ENCODE measurements around the gene YPEL4.
"Not testable (repeated sequence)": the region's sequence is repeated elsewhere in the genome, so short reads cannot be mapped to it uniquely, and the experiment has no call there.

Gene YPEL4, protein sequence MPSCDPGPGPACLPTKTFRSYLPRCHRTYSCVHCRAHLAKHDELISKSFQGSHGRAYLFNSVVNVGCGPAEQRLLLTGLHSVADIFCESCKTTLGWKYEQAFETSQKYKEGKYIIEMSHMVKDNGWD

DNA sequence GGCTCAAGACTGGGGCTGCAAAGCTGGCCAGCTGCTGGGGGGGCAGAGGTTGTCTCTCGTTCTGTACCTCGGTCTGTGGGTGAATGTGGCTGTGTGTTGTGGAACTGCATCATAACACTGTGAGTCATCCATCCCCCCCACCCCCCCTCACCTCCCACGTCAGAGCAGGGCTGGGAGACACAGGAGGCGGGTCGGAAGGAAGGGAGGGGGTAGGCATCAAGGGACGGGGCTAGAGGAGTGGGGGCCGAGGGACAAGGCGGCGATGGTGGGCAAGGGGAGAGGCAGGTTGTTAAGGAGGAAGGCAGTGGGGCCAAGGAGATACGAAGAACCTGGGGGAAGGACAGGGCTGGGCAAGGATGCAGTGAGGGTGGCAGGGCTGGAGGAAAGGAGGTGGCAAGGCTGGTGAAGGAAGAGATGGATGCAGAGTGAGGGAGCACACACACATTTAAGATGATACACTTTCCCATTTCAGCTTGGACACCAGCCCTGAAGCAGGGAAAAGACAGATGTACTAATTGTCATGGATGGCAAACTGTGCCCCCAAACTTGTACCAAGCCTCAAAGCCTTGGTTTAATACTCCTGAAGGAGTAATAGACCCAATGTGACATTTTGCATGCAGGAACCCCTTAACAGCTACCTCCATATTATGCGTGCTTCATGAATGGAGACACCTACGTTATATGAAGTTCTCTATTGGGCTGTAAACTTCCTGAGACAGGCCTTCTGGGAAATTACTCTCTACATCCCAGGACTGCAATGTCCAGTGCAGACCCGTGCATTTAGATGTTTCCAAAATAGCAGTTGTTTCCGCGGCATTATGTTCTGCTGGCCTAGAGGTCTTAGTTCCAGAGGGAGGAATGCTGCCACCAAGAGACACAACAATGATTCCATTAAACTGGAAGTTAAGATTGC, at the start of gene YPEL4:
Gene YPEL4, minus strand, starts transcription at position 87 of the 913 bp plus-strand sequence. CDS start 2,805 bp downstream, outside the sequence.
- peak; percentile 72 for DNase-seq (ENCODE audit: low read depth)

DNA sequence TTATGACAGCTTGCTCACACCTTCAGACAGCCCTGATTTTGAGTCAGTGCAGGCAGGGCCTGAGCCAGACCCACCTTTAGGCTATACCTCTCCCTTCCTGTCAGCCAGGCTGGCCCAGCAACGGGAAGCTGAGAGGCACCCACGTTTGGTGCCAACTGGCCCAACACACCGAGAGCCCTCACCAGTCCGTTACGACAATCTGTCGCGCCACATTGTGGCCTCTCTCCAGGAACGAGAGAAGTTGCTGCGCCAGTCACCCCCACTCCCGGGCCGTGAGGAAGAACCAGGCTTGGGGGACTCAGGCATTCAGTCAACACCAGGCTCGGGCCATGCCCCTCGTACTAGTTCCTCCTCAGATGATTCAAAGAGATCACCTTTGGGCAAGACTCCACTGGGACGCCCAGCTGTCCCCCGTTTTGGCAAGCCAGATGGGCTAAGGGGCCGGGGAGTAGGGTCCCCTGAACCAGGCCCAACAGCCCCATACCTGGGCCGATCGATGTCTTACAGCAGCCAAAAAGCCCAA, 49.2 kb upstream of the YPEL4 start:
- DNase-seq (ENCODE audit: low read depth) = no peak

DNA sequence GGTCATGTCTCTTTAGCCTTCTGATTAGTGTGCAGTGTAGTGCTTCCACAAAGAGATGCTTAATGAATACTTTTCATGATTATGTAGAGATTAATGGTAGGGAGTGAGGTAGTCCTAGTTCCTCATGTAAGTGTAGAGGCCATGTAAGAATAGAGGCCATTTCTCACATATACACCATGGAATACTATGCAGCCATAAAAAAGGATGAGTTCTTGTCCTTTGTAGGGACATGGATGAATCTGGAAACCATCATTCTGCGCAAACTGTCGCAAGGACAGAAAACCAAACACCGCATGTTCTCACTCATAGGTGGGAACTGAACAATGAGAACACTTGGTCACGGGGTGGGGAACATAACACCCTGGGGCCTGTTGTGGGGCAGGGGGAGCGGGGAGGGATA, 40.8 kb upstream of the YPEL4 start:
- not testable (repeated sequence) for DNase-seq (ENCODE audit: low read depth)

DNA sequence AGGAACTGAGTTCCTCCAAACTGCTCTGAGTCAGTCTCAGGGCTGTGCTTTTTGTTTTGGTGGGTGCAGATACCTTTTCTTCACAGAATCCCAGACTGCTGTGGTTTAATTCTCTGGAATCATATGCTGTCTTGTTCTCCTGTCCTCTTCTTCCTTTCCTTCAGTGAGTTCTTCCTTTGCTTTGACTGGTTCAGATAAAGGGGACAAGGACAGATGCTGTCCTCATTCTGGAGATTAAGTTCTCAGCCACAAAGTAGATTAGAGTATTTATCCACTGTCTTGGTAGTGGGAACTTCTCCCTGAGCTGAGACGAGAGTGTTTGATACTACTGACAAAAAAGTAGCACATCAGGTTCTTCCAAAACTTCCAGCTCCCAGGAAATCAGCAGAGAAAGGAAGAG, 31.5 kb upstream of the YPEL4 start:
- no peak for DNase-seq (ENCODE audit: low read depth)

DNA sequence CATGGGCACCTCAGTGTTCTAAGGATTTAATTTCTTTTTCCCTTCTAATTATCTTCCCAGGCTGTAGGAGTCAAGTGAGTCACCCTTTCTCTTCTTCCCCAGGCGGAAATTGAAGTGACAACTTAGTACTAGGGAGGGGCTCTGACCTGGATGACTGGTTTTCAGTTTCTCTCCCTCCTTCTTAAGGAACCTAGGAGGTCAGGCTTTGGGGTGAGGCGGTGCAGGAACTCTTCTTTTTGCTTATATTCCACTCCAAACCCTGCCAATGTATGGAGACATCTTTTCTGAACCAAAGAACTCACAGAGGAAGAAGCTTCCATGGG, 30.8 kb upstream of the YPEL4 start:
- DNase-seq (ENCODE audit: low read depth) = no peak

DNA sequence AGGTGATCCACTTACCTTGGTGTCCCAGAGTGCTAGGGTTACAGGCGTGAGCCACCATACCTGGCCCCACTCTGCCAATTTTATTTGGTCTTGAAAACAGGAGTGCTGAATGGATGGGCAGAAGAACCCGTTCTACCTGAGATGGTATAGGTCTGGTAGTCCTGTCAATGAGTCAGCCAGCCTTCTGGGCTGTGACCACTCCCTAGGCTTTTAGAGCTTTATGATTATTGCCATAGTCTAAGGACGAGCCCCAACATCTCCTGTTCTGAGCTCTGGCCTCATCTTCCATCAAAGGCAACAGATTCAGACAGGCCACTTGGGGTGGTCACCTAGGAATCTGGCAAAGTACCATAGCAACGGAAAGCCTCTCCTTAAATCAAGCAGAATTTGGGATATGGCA, 29.7 kb upstream of the YPEL4 start:
- DNase-seq (ENCODE audit: low read depth) = no peak

DNA sequence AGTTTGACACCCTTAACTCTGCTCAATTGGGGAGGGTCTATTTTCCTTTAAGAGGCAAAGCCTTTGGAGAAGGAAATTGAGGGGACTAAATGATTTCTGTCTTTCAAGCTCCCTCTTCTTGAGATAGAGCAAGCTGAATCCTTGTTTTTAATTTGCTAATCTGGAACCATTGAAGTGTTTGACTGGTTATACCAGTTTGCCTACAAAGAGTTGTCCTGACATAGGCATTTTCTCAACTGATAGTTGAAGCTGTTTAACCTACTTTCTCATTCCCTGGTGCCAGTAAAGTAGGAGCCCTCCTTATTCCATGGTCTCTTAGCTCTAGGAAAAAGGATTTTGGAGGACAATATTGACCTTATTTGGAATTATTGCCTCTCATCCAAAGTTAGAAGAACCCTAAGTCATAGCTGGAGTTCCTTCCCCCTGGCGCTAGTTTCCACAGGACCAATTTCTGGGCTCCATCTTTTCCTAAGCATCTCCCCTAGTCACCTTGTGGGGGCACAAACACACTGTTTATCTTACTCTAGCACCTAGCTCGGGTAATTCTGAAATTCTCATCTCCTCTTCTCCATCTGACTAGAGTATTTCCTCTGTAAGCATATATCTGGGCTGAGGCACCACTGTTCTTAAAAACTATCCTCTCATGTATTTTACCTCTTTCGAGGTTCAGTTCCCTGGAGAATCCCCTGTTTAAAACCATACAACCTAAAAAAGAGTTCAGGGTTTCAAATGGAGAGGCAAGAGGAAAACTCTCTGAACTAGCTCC, 25.6 kb upstream of the YPEL4 start:
- DNase-seq (ENCODE audit: low read depth) = no peak

DNA sequence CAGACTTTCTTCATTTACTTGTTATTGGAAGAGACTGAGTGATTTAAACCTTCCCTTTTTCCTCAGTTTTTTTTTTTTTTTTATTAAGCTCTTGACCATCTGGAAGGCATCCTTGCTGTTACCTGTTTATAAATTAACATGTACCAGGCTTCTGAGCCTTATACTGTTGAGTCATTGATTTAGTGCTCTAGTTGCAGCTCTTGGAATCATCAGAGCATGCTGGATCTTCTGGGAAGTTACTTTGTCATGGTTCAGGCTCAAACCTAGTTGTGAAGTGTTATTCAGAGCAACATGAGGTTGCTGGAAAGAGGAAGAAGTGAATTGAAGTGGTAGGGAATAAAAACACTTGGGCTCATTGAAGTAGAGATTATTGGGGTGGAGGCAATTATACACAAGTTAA, 24.5 kb upstream of the YPEL4 start:
- no peak for DNase-seq (ENCODE audit: low read depth)

DNA sequence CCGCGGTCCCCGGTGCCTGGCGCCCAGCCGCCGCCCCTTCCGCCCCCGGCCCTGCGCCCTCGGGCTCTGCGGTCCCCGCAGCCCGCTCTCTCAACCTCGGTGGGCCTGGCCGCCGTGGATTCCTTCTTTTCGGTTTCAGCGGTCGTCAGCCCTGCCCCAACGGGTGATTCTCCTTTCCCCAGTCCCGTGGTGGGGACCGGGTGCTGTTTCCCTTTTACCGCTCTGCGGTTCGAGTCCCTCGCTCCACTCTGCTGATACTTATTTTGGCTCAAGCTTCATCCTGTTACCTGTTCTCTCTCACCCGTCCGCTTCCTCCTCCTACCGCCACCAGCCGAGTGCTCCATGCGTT, 18.7 kb upstream of the YPEL4 start:
- DNase-seq (ENCODE audit: low read depth) = peak; percentile 32

DNA sequence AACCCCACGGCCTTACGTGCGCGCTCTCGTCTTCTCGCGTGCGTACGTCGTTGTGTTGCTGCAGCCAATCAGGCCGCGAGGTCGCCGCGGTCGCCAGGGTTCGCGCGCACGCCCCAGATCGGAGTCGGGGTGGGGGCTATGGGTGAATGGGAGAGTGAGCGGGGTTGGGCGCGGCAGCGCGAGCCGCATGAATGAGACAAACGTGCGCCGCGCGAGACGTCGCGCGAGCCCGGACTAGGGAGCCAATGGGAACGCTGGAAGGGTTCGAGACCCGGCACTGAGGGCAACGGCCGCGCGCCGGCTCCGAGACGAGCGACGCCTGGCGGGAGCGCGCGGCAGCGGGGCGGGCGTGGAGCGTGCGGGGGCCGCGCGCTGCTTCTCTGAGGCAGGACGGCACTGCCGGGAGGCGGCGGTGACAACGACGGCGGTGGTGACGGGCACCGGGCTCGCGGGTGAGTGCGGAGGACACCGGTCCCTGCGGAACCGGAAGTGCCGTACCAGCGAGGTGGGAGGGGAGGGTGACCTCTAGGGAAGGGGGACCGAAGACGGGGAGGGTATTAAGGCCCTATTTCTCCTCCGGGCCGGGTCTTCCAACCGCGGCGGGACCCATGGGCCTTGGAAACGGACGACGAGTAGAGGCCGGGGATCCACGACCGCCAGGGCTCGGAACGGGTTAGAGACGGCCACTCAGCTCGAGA, 18.2 kb upstream of the YPEL4 start, which contains the start of gene ZDHHC5:
Gene ZDHHC5, plus strand, starts transcription at position 379 of the 698 bp plus-strand sequence. CDS start 4,977 bp downstream, outside the sequence.
- peak; percentile 100 for DNase-seq (ENCODE audit: low read depth)

DNA sequence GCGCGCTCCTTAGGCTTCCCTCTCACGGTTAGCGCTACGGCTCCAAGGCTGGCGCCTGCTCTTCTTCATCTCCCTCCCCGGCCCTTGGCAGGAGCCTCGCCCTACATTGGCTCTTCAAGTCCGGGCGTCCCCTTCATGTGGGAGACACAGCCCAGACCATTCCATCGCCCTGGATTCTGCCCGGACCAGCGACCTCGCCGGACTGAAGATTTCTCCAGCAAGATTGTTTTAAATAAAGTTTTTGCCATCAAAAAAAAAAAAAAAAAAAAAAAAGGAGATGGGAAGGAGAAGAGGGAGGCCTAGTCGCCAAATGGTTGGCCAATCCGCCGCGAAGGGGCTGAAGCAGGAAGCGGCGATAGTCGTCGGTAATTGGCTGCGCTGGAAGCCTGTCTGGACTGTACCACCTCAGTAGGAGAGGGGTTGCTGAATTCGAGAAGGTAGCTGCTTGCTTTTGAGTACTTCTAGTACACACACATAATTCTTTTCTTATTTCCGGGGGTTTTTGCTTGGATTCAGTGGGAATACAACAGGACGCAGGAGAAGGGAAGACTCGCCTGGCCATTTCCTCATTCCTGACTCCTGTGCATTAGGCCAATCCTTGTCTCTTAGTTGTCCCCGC, 17.5 kb upstream of the YPEL4 start:
- peak; percentile 96 for DNase-seq (ENCODE audit: low read depth)

DNA sequence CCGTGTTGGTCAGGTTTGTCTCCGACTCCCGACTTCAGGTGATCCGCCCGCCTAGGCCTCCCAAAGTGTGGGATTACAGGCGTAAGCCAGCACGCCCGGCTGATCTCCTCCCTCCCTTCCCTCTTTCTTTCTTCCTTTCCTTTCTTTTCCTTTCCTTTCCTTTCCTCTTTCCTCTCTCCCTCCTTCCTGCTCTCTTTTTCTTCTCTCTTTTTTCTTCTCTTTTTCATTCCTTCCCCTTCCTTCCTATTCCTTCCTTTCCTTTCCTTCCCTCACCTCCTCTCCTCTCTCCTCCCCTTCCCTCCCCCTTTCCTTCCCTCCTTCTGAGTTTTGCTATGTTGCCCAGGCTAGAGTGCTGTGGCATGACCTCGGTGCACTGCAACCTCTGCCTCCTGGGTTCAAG, 14.3 kb upstream of the YPEL4 start:
- DNase-seq (ENCODE audit: low read depth) = no peak

DNA sequence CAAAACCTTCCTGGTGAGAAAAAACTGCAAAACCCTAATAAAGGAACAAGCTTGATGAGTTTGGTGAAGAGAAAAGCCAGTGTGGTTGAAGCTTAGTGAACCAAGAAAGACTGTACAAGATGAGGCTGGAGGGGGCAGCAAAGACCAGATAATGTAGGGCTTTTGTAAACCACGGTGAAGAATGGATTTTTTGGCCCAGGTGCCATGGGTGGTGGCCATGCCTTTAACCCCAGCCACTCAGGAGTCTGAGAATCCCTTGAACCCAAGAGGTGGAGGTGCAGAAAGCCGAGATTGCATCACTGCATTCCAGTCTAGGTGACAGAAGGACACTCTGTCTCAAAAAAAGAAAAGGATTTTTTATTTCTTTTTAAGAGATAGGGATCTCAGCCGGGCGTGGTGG, 13.2 kb upstream of the YPEL4 start:
- no peak for DNase-seq (ENCODE audit: low read depth)

DNA sequence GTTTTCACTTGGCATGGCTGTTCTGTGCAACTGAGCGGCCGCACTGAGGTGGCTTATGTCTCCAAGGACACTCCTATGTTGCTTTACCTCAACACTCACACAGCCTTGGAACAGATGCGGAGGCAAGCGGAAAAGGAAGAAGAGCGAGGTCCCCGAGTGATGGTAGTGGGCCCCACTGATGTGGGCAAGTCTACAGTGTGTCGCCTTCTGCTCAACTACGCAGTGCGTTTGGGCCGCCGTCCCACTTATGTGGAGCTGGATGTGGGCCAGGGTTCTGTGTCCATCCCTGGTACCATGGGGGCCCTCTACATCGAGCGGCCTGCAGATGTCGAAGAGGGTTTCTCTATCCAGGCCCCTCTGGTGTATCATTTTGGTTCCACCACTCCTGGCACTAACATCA, 10.0 kb upstream of the YPEL4 start:
- DNase-seq (ENCODE audit: low read depth) = no peak

DNA sequence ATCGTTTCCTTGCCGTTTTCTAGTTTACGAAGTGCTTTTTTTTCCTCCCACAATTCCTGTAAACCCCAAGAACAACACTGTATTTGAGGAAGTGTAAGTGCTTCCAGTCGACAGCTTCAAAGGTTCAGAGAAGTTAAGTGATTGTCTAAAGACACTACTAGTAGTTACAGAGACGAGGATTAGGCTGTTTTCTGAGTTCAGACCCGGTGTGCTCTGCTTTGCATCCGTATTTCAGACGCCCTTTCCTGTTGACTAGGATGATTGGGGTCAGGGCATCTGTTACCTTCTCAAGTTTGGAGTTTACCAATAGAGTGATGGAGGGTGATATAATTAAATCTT, 8.3 kb upstream of the YPEL4 start:
- no peak for DNase-seq (ENCODE audit: low read depth)

DNA sequence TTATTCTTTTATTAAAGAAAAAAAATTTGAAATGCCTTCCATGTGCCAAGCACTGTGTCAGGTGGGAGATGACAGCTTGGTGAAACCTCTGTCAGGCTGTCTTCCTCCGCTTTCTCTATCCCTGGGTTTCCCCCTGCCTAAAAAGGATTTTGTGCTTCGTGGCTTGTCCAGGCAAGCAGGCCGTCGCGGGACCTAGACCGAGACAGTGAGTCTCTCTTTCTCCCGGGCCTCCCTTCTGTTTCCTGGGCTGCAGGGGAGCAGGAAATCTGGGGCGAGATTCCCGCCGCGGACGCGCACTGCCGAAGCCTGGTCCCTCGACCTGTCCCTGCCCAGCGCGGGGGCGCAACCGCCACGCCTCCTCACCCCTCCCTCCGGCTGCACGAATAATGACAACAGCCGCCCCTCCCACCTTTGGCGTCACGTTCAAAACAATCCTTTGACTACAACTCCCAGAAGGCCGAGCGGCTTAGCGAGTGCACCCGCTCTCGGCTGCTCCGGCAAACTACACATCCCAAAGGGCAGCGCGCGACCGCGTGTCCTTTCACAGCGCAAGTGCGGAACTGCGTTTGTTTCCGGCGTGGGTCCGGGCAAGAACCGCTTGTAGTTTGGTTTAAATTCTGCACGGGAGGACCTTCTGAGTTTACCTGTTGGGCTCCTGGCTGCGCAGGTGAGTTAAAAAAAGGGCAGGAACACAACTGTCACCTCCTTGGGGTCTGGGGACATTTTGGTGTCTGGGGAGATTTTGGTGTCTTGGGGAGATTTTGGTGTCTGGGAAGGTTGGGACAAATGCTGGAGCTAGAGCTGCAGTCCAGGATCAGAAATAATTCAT, 7.7 kb upstream of the YPEL4 start, which contains the start of gene CLP1:
Gene CLP1, plus strand, starts transcription at position 569 of the 829 bp plus-strand sequence. CDS start 1,715 bp downstream, outside the sequence.
- peak; percentile 99 for DNase-seq (ENCODE audit: low read depth)

DNA sequence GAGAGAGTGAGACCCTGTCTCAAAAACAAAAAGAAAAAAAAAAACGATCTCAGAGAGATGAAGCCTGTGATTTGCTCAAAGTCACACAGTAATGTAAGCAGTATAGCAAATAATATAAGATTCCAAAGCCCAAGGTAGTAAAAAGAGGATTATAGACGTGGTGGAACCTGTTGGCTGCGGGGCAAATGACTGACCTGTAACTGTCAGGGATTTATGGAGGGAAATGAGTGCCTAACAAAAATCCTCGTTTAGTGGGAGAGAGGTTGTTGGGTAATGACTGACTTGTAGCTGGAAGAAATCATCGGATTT, 7.1 kb upstream of the YPEL4 start:
- DNase-seq (ENCODE audit: low read depth) = no peak

DNA sequence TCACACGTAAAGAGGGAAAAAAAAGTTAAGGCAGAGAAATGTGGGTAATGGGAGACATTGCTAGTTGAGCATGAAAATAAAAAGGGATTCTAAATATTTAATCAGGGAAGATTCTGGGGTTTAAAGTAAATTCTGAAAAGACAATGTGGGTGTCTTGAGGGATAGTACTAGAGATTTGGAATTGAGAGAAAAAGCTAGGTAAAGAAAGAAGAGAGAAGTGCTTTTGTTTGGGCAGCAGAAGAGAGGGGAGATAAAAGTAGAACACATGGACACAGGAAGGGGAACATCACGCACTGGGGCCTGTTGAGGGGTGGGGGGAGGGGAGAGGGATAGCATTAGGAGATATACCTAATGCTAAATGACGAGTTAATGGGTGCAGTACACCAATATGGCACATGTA, 3.5 kb upstream of the YPEL4 start:
- no peak for DNase-seq (ENCODE audit: low read depth)

DNA sequence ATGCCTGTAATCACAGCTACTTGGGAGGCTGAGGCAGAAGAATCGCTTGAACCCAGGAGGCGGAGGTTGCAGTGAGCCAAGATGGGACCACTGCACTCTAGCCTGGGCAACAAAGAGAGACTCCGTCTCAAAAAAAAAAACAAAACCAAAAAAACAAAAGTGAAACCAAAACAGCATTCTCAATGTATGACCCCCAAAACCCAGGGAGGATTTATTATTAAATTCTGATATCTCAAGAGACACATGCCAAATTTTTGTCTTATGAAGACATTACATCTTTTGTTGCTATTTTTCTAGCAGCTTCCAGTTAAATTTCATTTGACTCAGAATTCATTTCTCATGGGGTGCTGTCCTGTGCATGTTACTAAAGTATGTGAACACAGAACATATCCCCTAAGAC, 3.0 kb upstream of the YPEL4 start:
- DNase-seq (ENCODE audit: low read depth) = no peak

DNA sequence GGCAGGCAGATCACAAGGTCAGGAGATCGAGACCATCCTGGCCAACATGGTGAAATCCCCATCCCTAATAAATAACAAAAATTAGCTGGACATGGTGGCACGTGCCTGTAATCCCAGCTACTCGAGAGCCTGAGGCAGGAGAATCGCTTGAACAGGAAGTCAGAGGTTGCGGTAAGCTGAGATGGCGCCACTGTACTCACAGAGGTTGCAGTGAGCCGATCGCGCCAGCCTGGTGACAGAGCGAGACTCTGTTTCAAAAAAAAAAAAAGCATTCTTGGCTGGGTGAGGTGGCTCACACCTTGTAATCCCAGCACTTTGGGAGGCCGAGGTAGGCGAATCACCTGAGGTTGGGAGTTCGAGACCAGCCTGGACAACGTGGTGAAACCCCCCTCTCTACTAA, 2.5 kb upstream of the YPEL4 start:
- DNase-seq (ENCODE audit: low read depth) = peak; percentile 25

DNA sequence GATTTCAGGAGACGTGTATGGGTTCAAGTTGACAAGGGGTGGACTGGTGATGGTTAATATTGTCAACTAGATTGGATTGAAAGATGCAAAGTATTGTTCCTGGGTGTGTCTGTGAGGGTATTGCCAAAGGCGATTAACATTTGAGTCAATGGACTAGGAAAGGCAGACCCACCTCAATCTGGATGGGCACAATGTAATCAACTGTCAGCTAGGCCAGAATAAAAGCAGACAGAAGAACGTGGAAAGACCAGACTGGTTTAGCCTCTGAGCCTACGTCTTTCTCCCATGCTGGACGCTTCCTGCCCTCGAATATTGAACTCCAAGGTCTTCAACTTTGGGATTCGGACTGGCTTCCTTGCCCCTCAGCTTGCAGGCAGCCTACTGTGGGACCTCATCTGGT, 1.7 kb upstream of the YPEL4 start:
- DNase-seq (ENCODE audit: low read depth) = no peak
